ENCODE results near the gene CACNG3. TPM values are rescaled to one million over a fixed set of nuclear protein-coding genes. Genes with fewer than 3 reads are reported as not detected.

Gene CACNG3
- total and polyA plus RNA-seq, 2 donors (not counting 3 experiments of a cell fraction or from before 2014, with no cell fraction given): not detected

DNA sequence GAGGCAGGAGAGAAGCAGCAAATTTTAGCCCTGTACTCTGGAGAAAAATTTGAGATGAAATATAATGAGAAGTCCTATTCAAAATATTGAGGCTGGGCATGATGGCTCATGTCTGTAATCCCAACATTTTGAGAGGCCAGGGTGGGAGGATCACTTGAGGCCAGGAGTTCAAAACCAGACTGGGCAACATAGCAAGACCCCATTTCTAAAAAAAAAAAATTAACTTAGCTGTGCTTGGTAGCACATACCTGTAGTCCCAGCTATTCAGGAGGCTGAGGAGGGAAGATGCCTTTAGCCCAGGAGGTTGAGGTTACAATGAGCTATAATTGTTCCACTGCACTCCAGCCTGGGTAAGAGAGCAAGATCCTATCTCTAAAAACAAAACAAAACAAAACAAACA, 103.4 kb downstream of the CACNG3 start:
- DNase-seq (ENCODE audit: low read depth, low spot score) (no peak), FAIRE-seq (no peak)
- Histone ChIP-seq H3K27me3 (ENCODE audit: control insufficient read depth in 2 of 2, insufficient read depth in 2 of 2, low read length in 2 of 2) (no peaks in the 10 kb centered on the region), H2AFZ (ENCODE audit: low read depth, low read length) (no peak overlapping the region), H4K20me1 (replicated peaks; ENCODE audit: control insufficient read depth, extremely low read depth, insufficient read depth, low read length) (no peaks in the 10 kb centered on the region), H3K9ac (replicated peaks; ENCODE audit: extremely low read depth, insufficient read depth, low read length) (no peak overlapping the region), H3K36me3 (ENCODE audit: control insufficient read depth in 2 of 2, extremely low read depth in 1 of 2, insufficient read depth in 2 of 2, low read length in 2 of 2) (no peaks in the 10 kb centered on the region), H3K4me3 (replicated peaks in 1 of 3; ENCODE audit: insufficient read depth in 1 of 3, low read depth in 1 of 3, low read length in 3 of 3) (no peak overlapping the region), H3K79me2 (ENCODE audit: control insufficient read depth, insufficient read depth, low read length) (no peaks in the 10 kb centered on the region), H3K9me1 (replicated peaks; ENCODE audit: control insufficient read depth, extremely low read depth, insufficient read depth, low read length) (no peaks in the 10 kb centered on the region), H3K4me2 (ENCODE audit: insufficient read depth, low read length) (no peak overlapping the region), H3K27ac (ENCODE audit: insufficient read depth, low read depth, low read length) (no peak overlapping the region), H3K9me3 (replicated peaks; ENCODE audit: control insufficient read depth, insufficient read depth, low read length) (no peaks in the 10 kb centered on the region), H3K4me1 (ENCODE audit: control insufficient read depth, extremely low read depth, insufficient read depth, low read length) (no peaks in the 10 kb centered on the region)
- TF ChIP-seq GATA2 (IDR thresholded peaks at IDR 0.05; ENCODE audit: insufficient read depth, insufficient read length, low read depth, low read length) (no peak), MAX (IDR thresholded peaks at IDR 0.05; ENCODE audit: insufficient read depth, insufficient read length) (no peak), POLR2AphosphoS5 (IDR thresholded peaks at IDR 0.05; ENCODE audit: insufficient read depth, low read depth, low read length) (no peak), POLR2A (IDR thresholded peaks at IDR 0.05; ENCODE audit: low read depth, low read length) (no peak), MYC (IDR thresholded peaks at IDR 0.05; ENCODE audit: low read depth, low read length) (no peak), EZH2 (IDR thresholded peaks at IDR 0.05; ENCODE audit: borderline replicate concordance, low read depth, low read length, severe bottlenecking) (no peak)
- CTCF ChIA-PET: no interaction called here
- BruUV-seq (replicated peaks): no TSS peak
- intact Hi-C loops (cut with micrococcal nuclease) (no loop called here), dilution Hi-C loops (cut with MboI; ENCODE audit: extremely low pct_ligation_motif_present, low sequenced_read_pairs) (no loop called here)
- POLR2A ChIA-PET: no interaction called here

GRCh38 chr16:24360936-24361335, 104.8 kb downstream of the CACNG3 start:
- Histone ChIP-seq H3K4me3 (replicated peaks in 1 of 3; ENCODE audit: insufficient read depth in 1 of 3, low read depth in 1 of 3, low read length in 3 of 3) (no peak overlapping the region), H2AFZ (ENCODE audit: low read depth, low read length) (no peak overlapping the region), H3K4me1 (ENCODE audit: control insufficient read depth, extremely low read depth, insufficient read depth, low read length) (no peaks in the 10 kb centered on the region), H3K27me3 (ENCODE audit: control insufficient read depth in 2 of 2, insufficient read depth in 2 of 2, low read length in 2 of 2) (no peaks in the 10 kb centered on the region), H3K9me3 (replicated peaks; ENCODE audit: control insufficient read depth, insufficient read depth, low read length) (no peaks in the 10 kb centered on the region), H3K9ac (replicated peaks; ENCODE audit: extremely low read depth, insufficient read depth, low read length) (no peak overlapping the region), H3K79me2 (ENCODE audit: control insufficient read depth, insufficient read depth, low read length) (no peaks in the 10 kb centered on the region), H3K4me2 (ENCODE audit: insufficient read depth, low read length) (no peak overlapping the region), H4K20me1 (replicated peaks; ENCODE audit: control insufficient read depth, extremely low read depth, insufficient read depth, low read length) (no peaks in the 10 kb centered on the region), H3K9me1 (replicated peaks; ENCODE audit: control insufficient read depth, extremely low read depth, insufficient read depth, low read length) (no peaks in the 10 kb centered on the region), H3K27ac (ENCODE audit: insufficient read depth, low read depth, low read length) (no peak overlapping the region), H3K36me3 (ENCODE audit: control insufficient read depth in 2 of 2, extremely low read depth in 1 of 2, insufficient read depth in 2 of 2, low read length in 2 of 2) (no peaks in the 10 kb centered on the region)
- dilution Hi-C loops (cut with MboI; ENCODE audit: extremely low pct_ligation_motif_present, low sequenced_read_pairs) (no loop called here), intact Hi-C loops (cut with micrococcal nuclease) (no loop called here)
- TF ChIP-seq JUN (IDR thresholded peaks at IDR 0.05; ENCODE audit: borderline replicate concordance, insufficient read depth, insufficient read length, low read depth) (no peak), EZH2 (IDR thresholded peaks at IDR 0.05; ENCODE audit: borderline replicate concordance, low read depth, low read length, severe bottlenecking) (no peak), GATA2 (IDR thresholded peaks at IDR 0.05; ENCODE audit: insufficient read depth, insufficient read length, low read depth, low read length) (no peak), MYC (IDR thresholded peaks at IDR 0.05; ENCODE audit: low read depth, low read length) (no peak), POLR2A (IDR thresholded peaks at IDR 0.05; ENCODE audit: low read depth, low read length) (no peak), MAX (IDR thresholded peaks at IDR 0.05; ENCODE audit: insufficient read depth, insufficient read length) (no peak), FOS (IDR thresholded peaks at IDR 0.05; ENCODE audit: borderline replicate concordance, insufficient read depth, low read length) (no peak), POLR2AphosphoS5 (IDR thresholded peaks at IDR 0.05; ENCODE audit: insufficient read depth, low read depth, low read length) (no peak)
- TF ChIP-seq, protein P1, sequence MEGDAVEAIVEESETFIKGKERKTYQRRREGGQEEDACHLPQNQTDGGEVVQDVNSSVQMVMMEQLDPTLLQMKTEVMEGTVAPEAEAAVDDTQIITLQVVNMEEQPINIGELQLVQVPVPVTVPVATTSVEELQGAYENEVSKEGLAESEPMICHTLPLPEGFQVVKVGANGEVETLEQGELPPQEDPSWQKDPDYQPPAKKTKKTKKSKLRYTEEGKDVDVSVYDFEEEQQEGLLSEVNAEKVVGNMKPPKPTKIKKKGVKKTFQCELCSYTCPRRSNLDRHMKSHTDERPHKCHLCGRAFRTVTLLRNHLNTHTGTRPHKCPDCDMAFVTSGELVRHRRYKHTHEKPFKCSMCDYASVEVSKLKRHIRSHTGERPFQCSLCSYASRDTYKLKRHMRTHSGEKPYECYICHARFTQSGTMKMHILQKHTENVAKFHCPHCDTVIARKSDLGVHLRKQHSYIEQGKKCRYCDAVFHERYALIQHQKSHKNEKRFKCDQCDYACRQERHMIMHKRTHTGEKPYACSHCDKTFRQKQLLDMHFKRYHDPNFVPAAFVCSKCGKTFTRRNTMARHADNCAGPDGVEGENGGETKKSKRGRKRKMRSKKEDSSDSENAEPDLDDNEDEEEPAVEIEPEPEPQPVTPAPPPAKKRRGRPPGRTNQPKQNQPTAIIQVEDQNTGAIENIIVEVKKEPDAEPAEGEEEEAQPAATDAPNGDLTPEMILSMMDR (IDR thresholded peaks at IDR 0.05; ENCODE audit: extremely low read depth in 1 of 2, insufficient read depth in 1 of 2, low read depth in 1 of 2, low read length in 2 of 2): no peak
- CTCF ChIA-PET: no interaction called here
- DNase-seq (ENCODE audit: low read depth, low spot score) (no peak), FAIRE-seq (no peak)
- POLR2A ChIA-PET: no interaction called here
- no TSS peak for BruUV-seq (replicated peaks)
